Endothelial cell of umbilical vein (primary cell): ENCODE measurements around the gene NFIA. TPM values are rescaled to one million over a fixed set of nuclear protein-coding genes. Genes with fewer than 3 reads are reported as not detected.

ENCODE experiments used
- BruUV-seq: library from RNA; stranded (reverse); fragments of 400-500 nt; replicated peaks from 2 replicates; lab custom pipeline; 2021; lab: Mats Ljungman, UMichigan
- CTCF ChIA-PET: fragments of 300-600, 350-600 bp; sonication (Branson Sonifier 250); formaldehyde crosslinking; loops from one replicate; lab custom pipeline; 2021; ENCODE audit warnings: antibody characterized with exemption, inconsistent platforms; lab: Charles Lee
- POLR2A ChIA-PET: fragments of 300-600, 350-600 bp; sonication (Branson Sonifier 250); formaldehyde crosslinking; loops from one replicate; lab custom pipeline; 2021; ENCODE audit warnings: antibody characterized with exemption, inconsistent platforms; lab: Charles Lee
- DNase-seq: peaks from one replicate; pipeline ENCODE4 v3.0.0-alpha.2; 2011; ENCODE audit warnings: low read depth, low spot score
- FAIRE-seq: peaks from 2 replicates; lab custom pipeline; 2011; peaks lifted over from hg19 to GRCh38; lab: Jason Lieb, UNC
- H2AFZ ChIP-seq: 2 replicates; pipeline ENCODE4 v1.6.0; 2012; ENCODE audit warnings: low read depth, low read length, control low read depth, inconsistent platforms
- H3K27ac ChIP-seq: 2 replicates; pipeline ENCODE4 v1.5.1; 2011; ENCODE audit warnings: low read depth, mild to moderate bottlenecking, control low read depth, low read length, moderate library complexity; ENCODE audit not compliant: insufficient read depth
- H3K27me3 ChIP-seq, 2 experiments: 2 replicates each; pipeline versions ENCODE4 v1.6.0 to v1.6.1; 2011; ENCODE audit warnings: low read length in 2 of 2, mixed read lengths in 1 of 2; ENCODE audit not compliant: control insufficient read depth in 2 of 2, insufficient read depth in 2 of 2
- H3K36me3 ChIP-seq, 2 experiments: 2 replicates in 1 of 2; 3 replicates in 1 of 2; pipeline ENCODE4 v1.5.1; 2011; ENCODE audit warnings: low read length in 2 of 2, mild to moderate bottlenecking in 1 of 2, moderate library complexity in 1 of 2; ENCODE audit not compliant: control insufficient read depth in 2 of 2, insufficient read depth in 2 of 2; ENCODE audit errors: extremely low read depth in 1 of 2
- H3K4me1 ChIP-seq: 3 replicates; pipeline ENCODE4 v1.5.1; 2011; ENCODE audit warnings: mild to moderate bottlenecking, low read length; ENCODE audit not compliant: control insufficient read depth, insufficient read depth; ENCODE audit errors: extremely low read depth
- H3K4me2 ChIP-seq: 2 replicates; pipeline ENCODE4 v1.6.1; 2011; ENCODE audit warnings: low read length, control low read depth, mixed read lengths; ENCODE audit not compliant: insufficient read depth
- H3K4me3 ChIP-seq, 3 experiments: fragments of 200-600 bp in 1 of 3; sonication (generic), shearing (Covaris generic) in 1 of 3; replicated peaks in 1 of 3; 2 replicates each; pipeline ENCODE4 v1.5.1; 2011 to 2016; ENCODE audit warnings: control low read depth in 3 of 3, low read length in 3 of 3, mild to moderate bottlenecking in 2 of 3, inconsistent platforms in 1 of 3, low read depth in 1 of 3, moderate library complexity in 1 of 3; ENCODE audit not compliant: insufficient read depth in 1 of 3
- H3K79me2 ChIP-seq: 2 replicates; pipeline ENCODE4 v1.6.0; 2012; ENCODE audit warnings: low read length, inconsistent platforms; ENCODE audit not compliant: control insufficient read depth, insufficient read depth
- H3K9ac ChIP-seq: replicated peaks from 2 replicates; pipeline ENCODE3; 2011; ENCODE audit warnings: low read length, control low read depth; ENCODE audit not compliant: insufficient read depth; ENCODE audit errors: extremely low read depth
- H3K9me1 ChIP-seq: replicated peaks from 3 replicates; pipeline ENCODE4 v1.6.0; 2011; ENCODE audit warnings: mild to moderate bottlenecking, low read length; ENCODE audit not compliant: control insufficient read depth, insufficient read depth; ENCODE audit errors: extremely low read depth
- H3K9me3 ChIP-seq: replicated peaks from 2 replicates; pipeline ENCODE4 v1.5.1; 2012; ENCODE audit warnings: low read length, inconsistent platforms; ENCODE audit not compliant: control insufficient read depth, insufficient read depth
- H4K20me1 ChIP-seq: replicated peaks from 2 replicates; pipeline ENCODE3; 2011; ENCODE audit warnings: mild to moderate bottlenecking, low read length; ENCODE audit not compliant: control insufficient read depth, insufficient read depth; ENCODE audit errors: extremely low read depth
- CTCF ChIP-seq, 2 donors: IDR thresholded peaks; 1 replicate in 1 of 2; 2 replicates in 1 of 2; pipeline ENCODE4 v1.5.1; 2011; ENCODE audit warnings: low read length in 2 of 2, mild to moderate bottlenecking in 2 of 2, moderate library complexity in 2 of 2, control low read depth in 1 of 2, inconsistent platforms in 1 of 2, low read depth in 1 of 2; ENCODE audit not compliant: insufficient read depth in 1 of 2; ENCODE audit errors: extremely low read depth in 1 of 2
- EZH2 ChIP-seq: IDR thresholded peaks from 2 replicates; pipeline ENCODE4 v1.6.1; 2012; ENCODE audit warnings: borderline replicate concordance, low read depth, mild to moderate bottlenecking, moderate library complexity, low read length, inconsistent platforms; ENCODE audit not compliant: severe bottlenecking
- FOS ChIP-seq: IDR thresholded peaks from 2 replicates; pipeline ENCODE4 v1.6.1; 2011; ENCODE audit warnings: mild to moderate bottlenecking, low read length, moderate library complexity, borderline replicate concordance; ENCODE audit not compliant: insufficient read depth
- GATA2 ChIP-seq: IDR thresholded peaks from 2 replicates; pipeline ENCODE4 v1.7.0; 2011; ENCODE audit warnings: low read depth, mild to moderate bottlenecking, moderate library complexity, mixed read lengths, low read length; ENCODE audit not compliant: insufficient read length, insufficient read depth
- JUN ChIP-seq: IDR thresholded peaks from 2 replicates; pipeline ENCODE4 v1.6.1; 2011; ENCODE audit warnings: borderline replicate concordance, low read depth; ENCODE audit not compliant: insufficient read length, insufficient read depth
- MAX ChIP-seq: IDR thresholded peaks from 2 replicates; pipeline ENCODE4 v1.6.1; 2011; ENCODE audit not compliant: insufficient read depth, insufficient read length
- MYC ChIP-seq: IDR thresholded peaks from one replicate; pipeline ENCODE4 v1.6.1; 2011; ENCODE audit warnings: mild to moderate bottlenecking, low read depth, low read length
- POLR2A ChIP-seq: IDR thresholded peaks from 2 replicates; pipeline ENCODE4 v1.6.1; 2012; ENCODE audit warnings: low read depth, mild to moderate bottlenecking, control low read depth, low read length
- POLR2AphosphoS5 ChIP-seq: IDR thresholded peaks from 2 replicates; pipeline ENCODE4 v1.6.1; 2012; ENCODE audit warnings: low read depth, mild to moderate bottlenecking, control low read depth, low read length, moderate library complexity; ENCODE audit not compliant: insufficient read depth
- dilution Hi-C: fragments of 300-500 bp; cut with MboI; formaldehyde crosslinking; loops from one replicate; pipeline ENCODE4 v1.15.0; 2019; ENCODE audit warnings: low sequenced_read_pairs; ENCODE audit not compliant: extremely low pct_ligation_motif_present
- intact Hi-C: fragments of 100-400 bp; cut with micrococcal nuclease; formaldehyde crosslinking; loops from one replicate; pipeline ENCODE4 v1.10.0; 2022
- polyA plus RNA-seq, 4 experiments: library from polyadenylated mRNA; depleted of rRNA in 3 of 4; stranded (reverse) in 3 of 4; unstranded in 1 of 4; fragments of >200 nt; gene quantifications; 2 replicates each; pipeline versions ENCODE4 v1.2.1 to v1.2.3, GENCODE V29; 2011 to 2012; ENCODE audit warnings: missing spikeins in 1 of 4
- total RNA-seq: library from RNA; stranded (reverse); gene quantifications from 2 replicates; pipeline ENCODE4 v1.2.3, GENCODE V29; 2021

Gene NFIA
- total and polyA plus RNA-seq, 2 donors (not counting 3 experiments of a cell fraction or from before 2014, with no cell fraction given) = 25.5 to 47.0 TPM

- DNase-seq (no peak), FAIRE-seq (no peak)
- Histone ChIP-seq H3K27ac (no peak overlapping the region), H3K9ac (no peak overlapping the region), H3K79me2 (peaks cover 5% of the 10 kb centered on the region), H3K4me2 (no peak overlapping the region), H3K4me1 (peaks cover 8% of the 10 kb centered on the region), H3K4me3 (no peak overlapping the region), H2AFZ (no peak overlapping the region), H4K20me1 (no peaks in the 10 kb centered on the region), H3K27me3 (no peaks in the 10 kb centered on the region), H3K36me3 (peaks cover 0 to 2% of the 10 kb centered on the region in 2 experiments), H3K9me1 (no peaks in the 10 kb centered on the region), H3K9me3 (no peaks in the 10 kb centered on the region)
- ChIA-PET POLR2A (no interaction called here), CTCF (interaction anchor here (1.3 to 1.6 kb wide), 2 partner anchors 9 to 15 kb away, joined by 3 to 4 read pairs; no protein-coding TSS in a partner anchor)
- no TSS peak for BruUV-seq
- dilution Hi-C loops (no loop called here), intact Hi-C loops (no loop called here)
- TF ChIP-seq EZH2 = no peak
- TF ChIP-seq MAX = no peak
- TF ChIP-seq MYC = no peak
- TF ChIP-seq POLR2AphosphoS5 = no peak
Measured at GRCh38 chr1:61171974-61172373, 89.6 kb downstream of the NFIA start.

DNA sequence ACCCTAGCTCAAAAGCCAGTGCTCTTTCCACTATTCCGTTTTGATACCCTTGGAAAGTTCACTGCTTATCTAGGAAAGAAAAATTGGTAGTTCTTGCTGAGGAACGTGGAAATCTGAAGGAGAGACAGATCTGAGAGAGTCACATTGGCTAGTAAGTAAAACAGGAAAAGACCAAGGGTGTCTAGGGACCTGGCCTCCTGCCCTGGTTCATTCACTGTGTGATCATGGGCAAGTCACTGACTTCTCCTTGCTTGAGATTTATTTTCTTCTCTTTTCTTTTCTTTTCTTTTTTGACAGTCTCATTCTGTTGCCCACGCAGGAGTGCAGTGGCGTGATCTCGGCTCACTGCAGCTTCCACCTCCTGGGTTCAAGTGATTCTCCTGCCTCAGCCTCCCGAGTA lies 90.8 kb downstream of the NFIA start:
- Histone ChIP-seq H3K9me1 (no peaks in the 10 kb centered on the region), H3K79me2 (peaks cover 5% of the 10 kb centered on the region), H3K9me3 (no peaks in the 10 kb centered on the region), H2AFZ (no peak overlapping the region), H3K9ac (no peak overlapping the region), H3K36me3 (peaks cover 0 to 2% of the 10 kb centered on the region in 2 experiments), H3K27me3 (no peaks in the 10 kb centered on the region), H3K4me1 (peaks cover 8% of the 10 kb centered on the region), H3K4me2 (no peak overlapping the region), H3K27ac (no peak overlapping the region), H4K20me1 (no peaks in the 10 kb centered on the region), H3K4me3 (no peak overlapping the region)
- dilution Hi-C loops = no loop called here
- intact Hi-C loops = no loop called here
- FAIRE-seq (no peak), DNase-seq (no peak)
- ChIA-PET CTCF (interaction anchor here (1.3 to 1.6 kb wide), 2 partner anchors 8 to 16 kb away, joined by 3 to 4 read pairs; no protein-coding TSS in a partner anchor), POLR2A (no interaction called here)
- TF ChIP-seq EZH2 (no peak), JUN (no peak), CTCF (IDR thresholded peaks at IDR 0.05; ENCODE audit: extremely low read depth in 1 of 2, insufficient read depth in 1 of 2, low read depth in 1 of 2, low read length in 2 of 2) (no peak), FOS (no peak), GATA2 (no peak), MYC (no peak), MAX (no peak), POLR2A (no peak), POLR2AphosphoS5 (no peak)
- BruUV-seq = no TSS peak
